GM19372 (cell line): ENCODE results near the gene TTLL3.
"Not testable (repeated sequence)": the region's sequence is repeated elsewhere in the genome, so short reads cannot be mapped to it uniquely, and the experiment has no call there.

Source experiments
- ATAC-seq: cut with Tn5 transposase; IDR thresholded peaks from one replicate; pipeline ENCODE4 v1.9.1; 2021; ENCODE audit warnings: mild to moderate bottlenecking, low read depth, moderate library complexity; ENCODE audit not compliant: unreplicated experiment

Gene TTLL3

DNA sequence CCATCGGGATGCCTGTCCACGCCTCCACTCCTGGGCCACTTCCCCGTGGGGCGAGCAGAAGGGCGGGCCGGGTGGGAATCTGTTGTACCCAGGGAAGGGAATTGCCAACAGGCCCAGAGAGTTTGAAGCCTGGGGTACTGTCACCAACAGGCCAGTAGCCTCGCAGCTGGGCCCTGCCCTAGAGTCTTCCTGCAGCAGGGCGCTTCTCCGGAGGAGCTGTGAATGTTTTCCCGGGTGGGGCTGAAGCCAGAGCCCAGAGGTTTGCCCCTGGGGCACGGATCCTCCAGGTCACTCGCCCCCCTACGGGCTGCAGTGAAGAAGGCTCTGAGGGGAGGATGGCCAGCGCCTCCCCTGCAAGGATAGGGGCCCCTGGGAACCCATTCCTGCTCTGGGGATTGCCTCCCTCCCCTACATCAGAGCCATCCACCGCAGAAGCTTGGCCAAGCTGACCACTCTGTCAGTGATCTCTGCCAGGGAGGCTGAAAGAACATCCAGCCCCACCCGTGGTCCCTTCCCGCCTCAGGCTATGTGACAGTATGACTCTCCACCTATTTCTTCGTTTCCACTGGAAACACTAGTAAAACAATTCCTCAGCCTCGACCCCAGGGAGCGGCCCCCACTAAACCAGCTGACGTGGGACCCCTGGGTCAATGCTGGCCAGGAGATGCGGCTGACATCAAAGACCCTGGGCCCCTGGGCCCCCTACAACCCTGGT is 53.2 kb downstream of the TTLL3 start:
- no peak for ATAC-seq

DNA sequence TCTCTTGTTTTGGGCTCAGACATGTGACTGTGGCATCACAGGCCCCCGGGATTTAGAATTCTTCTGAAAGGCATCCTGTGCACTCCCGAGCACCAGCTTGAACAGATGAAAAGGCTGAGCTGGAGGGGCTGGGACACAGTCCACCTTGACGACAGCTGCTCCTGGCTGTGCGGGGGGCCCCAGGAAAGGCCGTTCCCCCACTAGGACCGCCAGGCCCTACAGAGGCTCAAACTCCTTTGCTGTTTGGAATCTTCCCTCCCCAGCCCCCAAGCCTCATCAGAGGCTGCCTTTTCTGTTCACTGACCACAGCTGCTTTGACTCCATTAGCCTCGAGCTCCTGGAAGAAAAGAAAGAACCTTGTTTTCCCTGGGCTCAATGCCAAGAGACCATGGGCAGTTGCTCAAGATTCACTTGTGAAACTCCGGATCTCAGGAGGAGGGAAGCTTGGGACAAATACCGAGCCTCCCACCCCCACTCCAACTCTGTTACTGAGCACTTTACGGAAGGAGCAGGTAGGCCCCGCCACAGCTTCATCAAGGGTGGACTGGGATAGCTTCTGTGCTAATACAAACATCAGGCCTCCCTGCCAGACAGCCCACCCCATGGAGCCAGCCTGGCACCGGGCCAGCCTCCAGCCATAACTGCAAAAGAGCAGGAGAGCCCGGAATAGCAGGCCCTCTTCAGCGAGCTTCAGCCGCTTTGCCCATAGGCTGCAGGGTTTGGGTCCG is 54.3 kb downstream of the TTLL3 start:
- ATAC-seq = no peak

DNA sequence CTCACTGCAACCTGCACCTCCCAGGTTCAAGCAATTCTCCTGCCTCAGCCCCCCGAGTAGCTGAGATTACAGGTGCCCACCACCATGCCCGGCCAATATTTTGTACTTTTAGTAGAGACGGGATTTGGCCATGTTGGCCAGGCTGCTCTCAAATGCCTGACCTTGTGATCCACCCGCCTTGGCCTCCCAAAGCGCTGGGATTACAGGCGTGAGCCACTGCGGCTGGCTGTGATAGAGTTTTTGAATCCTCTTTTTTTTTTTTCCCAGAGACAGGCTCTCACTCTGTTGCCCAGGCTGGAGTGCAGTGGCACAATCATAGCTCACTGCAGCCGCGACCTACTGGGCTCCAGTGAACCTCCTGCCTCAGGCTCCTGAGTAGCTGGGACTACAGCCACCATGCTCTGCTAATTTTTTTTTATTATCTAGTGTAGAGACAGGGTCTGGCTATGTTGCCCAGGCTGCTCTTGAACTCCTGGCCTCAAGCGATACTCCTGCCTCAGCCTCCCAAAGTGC is 55.1 kb downstream of the TTLL3 start:
- not testable (repeated sequence) for ATAC-seq

DNA sequence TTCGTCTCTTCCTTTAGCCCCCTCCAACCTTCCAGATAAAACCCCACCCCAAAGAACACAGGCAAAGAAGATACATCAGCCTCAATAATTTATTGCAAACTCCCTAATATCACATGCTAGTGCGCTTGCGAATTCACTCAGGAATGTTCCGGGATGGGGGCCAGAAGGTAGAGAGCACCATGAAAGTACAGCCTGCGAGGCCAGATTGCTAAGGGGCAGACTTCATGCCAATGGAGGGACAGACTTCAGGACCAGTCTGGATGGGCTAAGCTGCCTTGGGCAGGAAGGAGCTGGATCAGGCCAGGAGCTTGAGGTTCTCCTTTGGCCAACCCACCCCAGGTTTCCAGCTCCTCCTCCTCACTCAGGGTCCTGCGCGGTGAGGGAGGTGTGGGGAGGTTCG is 56.6 kb downstream of the TTLL3 start:
- ATAC-seq = no peak

DNA sequence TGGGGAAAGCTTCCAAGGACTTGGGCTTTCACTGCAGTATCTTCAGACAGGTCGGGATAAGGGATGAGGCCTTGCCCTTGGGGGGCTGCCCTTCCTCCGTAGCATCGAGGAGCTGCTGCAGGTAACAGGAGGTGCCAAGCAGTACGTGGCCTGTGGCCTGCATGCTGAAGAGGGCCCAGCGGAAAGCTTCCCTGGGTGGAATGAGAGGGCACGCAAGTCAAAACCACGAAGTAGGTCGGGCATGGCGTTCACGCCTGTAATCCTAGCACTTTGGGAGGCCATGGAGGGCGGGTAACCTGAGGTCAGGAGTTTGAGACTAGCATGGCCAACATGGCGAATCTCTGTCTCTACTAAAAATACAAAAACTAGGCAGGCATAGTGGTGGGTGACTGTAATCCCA is 57.0 kb downstream of the TTLL3 start:
- ATAC-seq = no peak

DNA sequence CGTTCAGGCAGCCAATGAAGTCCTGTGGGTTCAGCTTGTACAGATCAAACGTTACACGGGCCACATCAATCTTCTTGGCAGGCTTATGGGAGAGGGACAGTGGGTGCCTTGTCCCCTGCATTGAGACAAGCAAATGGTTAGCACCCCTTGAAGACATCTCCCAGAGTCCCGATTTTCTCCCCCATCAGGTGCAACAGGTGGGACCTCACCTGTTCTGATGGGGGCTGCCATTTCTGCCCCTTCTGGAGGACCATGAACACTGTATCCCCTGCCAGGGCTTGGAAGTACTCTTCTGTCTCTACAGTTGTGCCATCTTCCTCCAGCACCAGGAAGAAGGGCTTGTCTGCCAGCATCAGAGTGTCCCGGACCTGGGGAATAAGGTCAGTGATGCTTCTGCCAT is 59.9 kb downstream of the TTLL3 start:
- no peak for ATAC-seq

GRCh38 chr3:9870978-9871377 is 60.9 kb downstream of the TTLL3 start:
- no peak for ATAC-seq

DNA sequence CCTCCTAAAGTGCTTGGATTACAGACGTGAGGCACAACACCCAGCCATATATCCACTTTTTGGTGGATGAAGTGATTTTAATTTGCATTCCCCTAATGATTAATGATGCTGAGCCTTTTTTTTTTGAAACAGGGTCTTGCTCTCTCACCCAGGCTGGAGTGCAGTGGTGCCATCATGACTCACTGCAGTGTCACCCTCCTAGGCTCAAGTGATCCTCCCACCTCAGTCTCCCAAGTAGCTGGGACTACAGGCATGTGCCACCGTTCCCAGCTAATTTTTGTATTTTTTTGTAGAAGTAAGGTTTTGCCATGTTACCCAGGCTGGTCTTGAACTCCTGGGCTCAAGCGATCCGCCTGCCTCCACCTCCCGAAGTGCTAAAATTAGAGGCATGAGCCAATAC is 62.0 kb downstream of the TTLL3 start:
- ATAC-seq = not testable (repeated sequence)

GRCh38 chr3:9875448-9875847 is 65.4 kb downstream of the TTLL3 start:
- no peak for ATAC-seq

GRCh38 chr3:9876255-9876654 is 66.2 kb downstream of the TTLL3 start:
- ATAC-seq = not testable (repeated sequence)

GRCh38 chr3:9876991-9877390 is 66.9 kb downstream of the TTLL3 start:
- ATAC-seq = no peak

GRCh38 chr3:9878700-9879099 is 68.6 kb downstream of the TTLL3 start:
- ATAC-seq = no peak

- no peak for ATAC-seq
These were observed 69.9 kb downstream of the TTLL3 start, which contains the start of gene CIDEC for GRCh38 chr3:9879830-9880549. Gene CIDEC (minus strand): TSS chr3:9880253. CDS start chr3:9878486, 1,767 bp downstream.

GRCh38 chr3:9881441-9881840 is 71.4 kb downstream of the TTLL3 start:
- no peak for ATAC-seq

DNA sequence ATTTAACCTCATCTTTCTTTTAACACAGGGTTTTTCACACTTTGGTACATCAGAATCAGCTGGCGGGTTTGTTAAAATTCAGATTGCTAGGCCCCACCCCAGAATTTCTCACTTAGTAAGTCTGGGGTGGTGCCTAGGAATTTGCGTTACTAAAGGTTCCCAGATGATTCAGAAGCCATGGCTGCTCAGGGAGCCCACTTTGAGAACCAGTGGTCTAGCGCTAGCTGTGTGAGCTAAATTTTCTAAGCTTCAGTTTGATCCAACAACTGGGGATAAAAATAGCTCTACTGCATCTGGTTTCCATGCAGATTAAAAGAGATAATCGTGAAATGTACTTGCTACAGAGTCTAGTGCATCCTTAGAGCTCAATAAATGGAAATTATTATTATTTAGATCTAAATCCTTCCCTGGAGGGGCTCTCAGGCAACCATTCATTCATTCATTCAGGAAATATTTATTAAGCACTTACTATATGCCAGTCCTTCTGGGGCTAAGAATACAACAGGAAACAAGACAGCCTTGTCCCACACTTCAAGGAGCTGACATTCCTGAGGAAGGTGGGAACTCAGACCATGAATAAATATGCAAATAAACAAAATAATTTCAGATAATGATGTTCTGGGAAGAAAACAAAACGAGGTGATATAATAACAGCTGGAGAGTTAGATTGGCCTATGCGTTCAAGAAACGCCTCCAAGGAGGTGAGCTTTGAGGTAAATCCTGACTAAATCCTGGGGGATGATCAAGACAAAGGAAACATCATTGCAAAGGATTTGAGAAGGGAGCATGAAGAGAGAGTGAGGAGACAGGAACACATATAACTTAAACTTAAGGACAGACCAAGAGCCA is 73.9 kb downstream of the TTLL3 start:
- ATAC-seq = no peak

DNA sequence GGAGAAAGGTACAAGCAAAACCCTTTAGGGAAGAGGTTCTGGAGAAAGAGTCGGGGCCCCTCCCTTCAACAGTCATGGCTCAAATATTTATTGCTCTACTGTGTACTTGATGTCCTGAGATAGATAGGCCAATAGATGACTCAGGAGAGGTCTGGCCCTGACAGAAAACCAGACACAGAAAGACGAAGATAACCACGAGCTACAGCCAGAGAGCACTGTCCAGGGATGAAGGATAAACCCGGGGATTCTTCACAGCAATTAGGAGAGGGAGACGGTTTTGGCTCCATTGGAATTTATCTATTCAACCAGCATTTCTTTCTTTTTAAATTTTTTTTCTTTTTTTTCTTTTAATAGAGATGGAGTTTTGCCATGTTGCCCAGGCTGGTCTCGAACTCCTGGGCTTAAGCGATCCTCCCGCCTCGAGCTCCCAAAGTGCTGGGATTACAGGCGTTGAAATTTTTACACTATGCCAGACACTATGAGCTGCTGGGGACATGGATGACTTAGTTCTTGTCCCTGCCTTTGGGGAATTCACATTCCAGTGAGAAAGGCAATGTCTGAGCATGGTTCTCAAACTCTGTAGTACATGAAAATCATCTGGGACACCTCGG is 74.6 kb downstream of the TTLL3 start:
- no peak for ATAC-seq
